22Rv1 (cell line): ENCODE data around the gene RGS7.

Experiments used
- ZFX ChIP-seq: fragments of 450-650 bp; IDR thresholded peaks from 2 replicates; pipeline ENCODE4 v1.6.1; 2017; ENCODE audit warnings: antibody characterized with exemption, borderline replicate concordance
- TF ChIP-seq, protein P1 (sequence below): fragments of 450-650 bp; IDR thresholded peaks from 2 replicates; pipeline ENCODE4 v1.5.1; 2017; ENCODE audit warnings: mild to moderate bottlenecking

DNA sequence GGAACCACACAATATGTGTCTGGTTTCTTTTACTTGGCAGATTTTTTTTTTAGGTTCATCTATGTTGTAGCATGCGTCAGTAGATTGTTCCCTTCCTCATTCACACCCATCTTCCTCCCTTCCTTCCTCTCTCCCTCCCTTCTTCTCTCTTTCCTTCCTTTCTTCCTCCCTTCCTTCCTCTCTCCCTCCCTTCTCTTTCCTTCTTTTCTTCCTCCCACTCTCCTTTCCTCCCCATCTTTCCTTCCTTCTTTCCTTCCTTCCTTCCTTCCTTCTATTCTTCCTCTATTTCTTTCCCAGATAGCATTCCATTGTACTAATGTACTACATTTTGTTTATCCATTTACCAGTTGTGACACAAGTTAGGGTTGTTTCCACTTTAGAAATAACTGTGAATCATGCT is 218.0 kb downstream of the RGS7 start:
- TF ChIP-seq, protein P1, sequence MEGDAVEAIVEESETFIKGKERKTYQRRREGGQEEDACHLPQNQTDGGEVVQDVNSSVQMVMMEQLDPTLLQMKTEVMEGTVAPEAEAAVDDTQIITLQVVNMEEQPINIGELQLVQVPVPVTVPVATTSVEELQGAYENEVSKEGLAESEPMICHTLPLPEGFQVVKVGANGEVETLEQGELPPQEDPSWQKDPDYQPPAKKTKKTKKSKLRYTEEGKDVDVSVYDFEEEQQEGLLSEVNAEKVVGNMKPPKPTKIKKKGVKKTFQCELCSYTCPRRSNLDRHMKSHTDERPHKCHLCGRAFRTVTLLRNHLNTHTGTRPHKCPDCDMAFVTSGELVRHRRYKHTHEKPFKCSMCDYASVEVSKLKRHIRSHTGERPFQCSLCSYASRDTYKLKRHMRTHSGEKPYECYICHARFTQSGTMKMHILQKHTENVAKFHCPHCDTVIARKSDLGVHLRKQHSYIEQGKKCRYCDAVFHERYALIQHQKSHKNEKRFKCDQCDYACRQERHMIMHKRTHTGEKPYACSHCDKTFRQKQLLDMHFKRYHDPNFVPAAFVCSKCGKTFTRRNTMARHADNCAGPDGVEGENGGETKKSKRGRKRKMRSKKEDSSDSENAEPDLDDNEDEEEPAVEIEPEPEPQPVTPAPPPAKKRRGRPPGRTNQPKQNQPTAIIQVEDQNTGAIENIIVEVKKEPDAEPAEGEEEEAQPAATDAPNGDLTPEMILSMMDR, result no peak
- TF ChIP-seq ZFX, result no peak
